ENCODE measurements around the gene DHDDS.
"Not testable (repeated sequence)": the region's sequence is repeated elsewhere in the genome, so short reads cannot be mapped to it uniquely, and the experiment has no call there.

Gene DHDDS

GRCh38 chr1:26476958-26477357 lies 44.8 kb downstream of the DHDDS start:
- no peak for DNase-seq

- DNase-seq: no peak
These were observed 45.5 kb downstream of the DHDDS start for GRCh38 chr1:26477446-26478152.

- no peak for DNase-seq
These were observed 46.0 kb downstream of the DHDDS start for GRCh38 chr1:26478159-26478558.

GRCh38 chr1:26478988-26479387 lies 46.9 kb downstream of the DHDDS start:
- no peak for DNase-seq

GRCh38 chr1:26482921-26483320 lies 50.8 kb downstream of the DHDDS start:
- DNase-seq: no peak

- DNase-seq: no peak
These were observed 51.9 kb downstream of the DHDDS start for GRCh38 chr1:26483980-26484379.

GRCh38 chr1:26490155-26490554 lies 58.0 kb downstream of the DHDDS start:
- DNase-seq: no peak

GRCh38 chr1:26493267-26493666 lies 61.1 kb downstream of the DHDDS start:
- DNase-seq: no peak

- no peak for DNase-seq
These were observed 61.8 kb downstream of the DHDDS start for GRCh38 chr1:26493938-26494337.

GRCh38 chr1:26496861-26497260 lies 64.7 kb downstream of the DHDDS start:
- no peak for DNase-seq

- DNase-seq: no peak
These were observed 66.8 kb downstream of the DHDDS start for GRCh38 chr1:26498894-26499293.

GRCh38 chr1:26500488-26501175 lies 68.5 kb downstream of the DHDDS start:
- DNase-seq: peak; percentile 98

- not testable (repeated sequence) for DNase-seq
These were observed 78.6 kb downstream of the DHDDS start for GRCh38 chr1:26510711-26511110.

GRCh38 chr1:26515836-26516235 lies 83.7 kb downstream of the DHDDS start:
- not testable (repeated sequence) for DNase-seq

GRCh38 chr1:26516987-26517765 lies 85.1 kb downstream of the DHDDS start:
- no peak for DNase-seq

- DNase-seq: no peak
These were observed 85.6 kb downstream of the DHDDS start for GRCh38 chr1:26517766-26518049.

GRCh38 chr1:26518355-26518754 lies 86.2 kb downstream of the DHDDS start:
- no peak for DNase-seq

GRCh38 chr1:26520339-26520738 lies 88.2 kb downstream of the DHDDS start:
- DNase-seq: no peak

Measured in right kidney (tissue), 1 donor.